NCI-H526 treated with DMSO at 0.1 percent for 48 hours (cell line): ENCODE results near the gene NCAPH2.
A peak's percentile ranks its signal among the peaks of the same experiment; 100 is the strongest.

Experiments used
- DNase-seq: peaks from one replicate; lab custom pipeline; 2025; lab: John Stamatoyannopoulos, UW

NCAPH2 gene

DNA sequence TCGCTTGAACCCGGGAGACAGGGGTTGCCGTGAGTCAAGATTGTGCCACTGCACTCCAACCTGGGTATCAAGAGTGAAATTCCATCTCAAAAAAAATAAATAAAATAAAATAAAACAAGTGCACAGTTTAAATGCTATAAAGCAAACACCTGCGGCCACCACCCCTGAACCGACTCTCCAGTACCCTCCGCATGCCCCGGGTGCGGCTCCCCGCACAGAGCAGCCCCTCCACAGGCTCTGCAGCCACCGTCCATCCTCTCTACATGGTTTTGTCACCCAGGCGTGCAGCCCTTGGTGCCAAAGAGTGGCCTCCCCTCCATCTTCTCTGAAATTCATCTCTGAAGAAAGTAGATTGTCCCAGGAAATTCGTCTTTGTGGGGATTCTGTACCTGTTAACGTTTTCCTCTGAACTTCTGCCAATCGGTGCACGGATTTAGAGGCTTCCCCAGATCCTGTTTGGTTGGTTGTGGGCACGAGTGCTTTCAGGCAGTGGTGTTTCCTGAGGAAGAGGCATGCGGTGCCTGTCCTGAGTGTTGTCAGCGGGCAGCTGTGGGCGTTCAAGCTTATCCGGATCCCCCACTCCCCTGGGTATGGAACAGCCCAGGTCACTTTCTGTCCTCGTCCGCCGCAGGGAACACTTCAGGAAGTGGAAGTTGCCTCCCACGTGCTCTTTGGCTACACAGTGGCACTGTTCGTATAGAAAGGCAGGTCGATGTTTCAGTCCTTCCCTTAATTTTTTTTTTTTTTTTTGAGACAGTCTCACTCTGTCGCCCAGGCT, 17.3 kb upstream of the NCAPH2 start:
- no peak for DNase-seq

DNA sequence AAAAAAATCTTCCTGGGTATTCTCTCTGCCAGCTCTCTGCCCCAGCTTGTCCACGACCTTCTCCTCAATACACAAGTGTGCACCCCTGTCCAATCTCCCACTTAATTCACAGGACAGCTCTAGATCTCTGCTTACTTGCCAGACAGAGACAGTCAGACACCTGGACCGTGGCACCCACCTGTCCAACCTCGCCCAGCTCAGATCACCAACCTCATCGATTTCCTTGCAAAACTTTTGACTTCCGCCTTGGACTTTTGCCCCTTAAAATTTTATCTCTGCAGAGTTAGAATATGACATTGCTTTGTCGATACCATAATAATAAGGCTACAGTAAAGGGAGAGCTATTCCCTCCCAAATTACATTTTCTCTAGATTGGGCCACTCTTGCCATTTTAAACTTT, 10.9 kb upstream of the NCAPH2 start:
- DNase-seq: no peak

DNA sequence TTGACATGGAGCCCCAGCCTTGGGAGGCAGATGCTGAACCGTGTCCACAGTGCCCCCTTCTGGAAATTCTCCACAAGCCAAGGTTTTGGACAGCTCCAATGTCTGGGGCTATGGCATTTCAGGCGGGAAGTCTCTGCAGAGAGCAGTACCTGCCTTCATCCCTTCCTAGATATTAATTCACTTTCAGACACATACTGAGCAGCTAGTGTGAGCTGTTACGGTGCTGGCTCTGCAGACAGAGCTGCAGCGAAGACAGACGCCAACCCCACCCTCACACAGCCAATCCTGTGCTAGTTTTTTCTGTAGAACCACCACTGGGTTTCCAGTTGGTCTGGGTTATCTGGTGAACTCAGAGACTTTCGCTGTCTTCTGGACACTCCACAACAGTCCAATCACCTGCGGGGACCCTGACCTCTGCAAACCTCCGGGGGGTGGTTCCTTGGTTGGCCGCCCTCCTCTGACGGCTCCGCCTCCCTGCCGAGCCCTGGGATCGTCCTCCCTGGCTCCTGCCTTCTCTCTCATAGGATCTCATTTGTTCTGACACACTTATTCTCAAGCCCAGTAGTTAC, 9.6 kb upstream of the NCAPH2 start:
- peak; percentile 60 for DNase-seq

DNA sequence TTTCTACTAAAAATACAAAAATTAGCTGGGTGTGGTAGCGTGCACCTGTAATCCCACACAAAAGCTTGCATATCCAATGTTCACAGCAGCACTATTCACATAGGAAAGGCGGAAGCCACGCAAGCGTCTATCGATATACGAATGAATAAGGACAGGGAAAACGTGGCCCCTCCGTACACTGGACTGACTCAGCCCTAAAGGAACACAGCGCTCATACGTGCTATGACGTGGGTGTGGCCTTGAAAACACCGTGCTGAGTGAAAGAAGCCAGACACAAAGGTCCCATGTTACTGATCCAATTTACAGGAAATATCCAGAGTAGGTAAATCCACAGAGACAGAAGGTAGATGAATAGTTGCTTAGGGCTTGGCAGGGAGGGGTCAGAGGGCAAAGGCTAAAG, 7.6 kb upstream of the NCAPH2 start:
- no peak for DNase-seq

DNA sequence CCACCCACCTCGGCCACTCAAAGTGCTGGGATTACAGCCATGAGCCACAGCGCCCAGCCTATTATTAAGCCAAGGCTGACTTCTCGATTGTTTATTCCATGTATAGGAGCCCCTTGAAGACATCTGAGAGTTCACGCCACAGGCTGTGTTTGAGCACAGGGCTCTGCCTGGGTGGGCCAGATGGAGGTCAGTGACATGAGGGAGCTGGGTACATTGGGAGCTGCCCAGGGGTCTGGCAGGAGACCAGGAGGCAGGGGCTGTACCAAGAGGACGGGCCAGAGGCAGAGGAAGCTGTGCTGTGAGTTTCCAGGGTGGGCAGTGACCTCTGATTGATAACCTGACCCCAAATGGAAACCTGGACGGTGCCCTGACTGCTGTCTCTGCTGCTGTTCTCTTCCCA, 5.9 kb upstream of the NCAPH2 start:
- no peak for DNase-seq

DNA sequence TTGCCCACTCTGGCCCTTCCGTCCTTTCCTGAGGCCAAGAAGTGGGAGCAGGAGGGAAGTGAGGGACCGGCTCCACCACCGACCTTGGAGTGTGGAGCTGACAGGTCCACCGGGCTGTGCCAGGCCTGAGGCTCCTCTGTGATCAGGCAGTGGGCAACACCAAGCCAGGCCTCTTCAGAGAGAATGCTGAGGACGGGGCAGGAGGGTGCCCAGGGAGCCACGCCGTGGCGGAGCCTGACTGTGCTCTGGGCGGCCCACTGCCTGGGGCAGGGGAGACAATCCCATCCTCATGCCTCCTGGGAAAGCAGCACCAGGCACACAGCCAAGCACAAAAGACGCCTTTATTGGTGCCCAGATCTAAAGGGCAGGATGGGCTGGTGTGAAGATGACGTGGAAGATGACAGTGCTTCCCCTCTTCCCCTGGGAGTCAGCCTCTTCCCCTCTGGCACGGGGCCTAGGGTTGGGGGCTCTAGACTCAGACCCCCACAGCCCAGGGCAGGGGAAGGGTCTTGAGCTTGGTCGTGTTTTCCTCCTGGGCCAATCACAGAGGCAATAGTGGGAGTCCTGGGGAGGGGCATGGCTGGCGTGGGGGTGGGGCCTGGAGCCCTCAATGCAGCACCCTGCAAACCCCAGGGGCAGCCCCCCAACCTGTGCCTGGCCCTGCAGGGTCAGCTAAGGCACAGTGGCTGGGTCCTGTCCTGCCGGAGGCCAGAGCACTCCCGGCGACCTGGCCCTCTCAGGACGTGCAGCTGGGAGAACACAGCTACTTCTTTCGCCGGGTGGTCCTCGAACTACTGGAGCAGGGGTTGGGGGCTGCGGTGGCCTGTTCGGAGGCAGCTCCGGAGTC, 5.2 kb upstream of the NCAPH2 start:
- no peak for DNase-seq

DNA sequence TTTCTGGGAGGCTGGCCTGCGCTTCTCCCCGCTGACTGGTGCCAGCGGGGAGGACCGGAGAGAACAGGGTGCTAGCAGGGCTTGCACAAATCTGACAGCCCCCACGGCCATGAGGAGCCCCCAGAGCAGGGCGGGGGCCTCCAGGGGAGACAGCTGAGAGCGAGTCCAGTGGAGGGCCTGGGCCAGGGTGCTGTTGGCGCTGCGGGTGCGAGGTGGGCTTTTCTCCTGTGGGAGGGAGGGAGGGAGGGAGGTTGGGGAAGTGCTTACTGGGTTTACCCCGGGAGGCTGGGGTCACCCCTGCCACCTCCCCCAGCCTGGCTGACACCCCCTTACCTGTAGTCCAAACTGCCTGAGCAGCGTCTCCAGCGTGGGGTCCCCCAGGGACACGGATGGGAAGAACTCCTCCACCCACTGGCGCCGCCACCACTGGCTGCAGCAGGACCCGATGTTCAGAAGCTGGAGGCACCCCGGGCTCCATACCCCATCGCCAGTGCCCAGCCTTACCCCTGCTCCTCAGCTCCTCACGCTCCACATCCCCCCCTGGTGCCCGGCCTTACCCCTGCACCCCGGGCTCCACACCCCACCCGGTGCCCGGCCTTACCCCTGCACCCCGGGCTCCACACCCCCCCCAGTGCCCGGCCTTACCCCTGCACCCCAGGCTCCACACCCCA, 4.4 kb upstream of the NCAPH2 start:
- DNase-seq: no peak

DNA sequence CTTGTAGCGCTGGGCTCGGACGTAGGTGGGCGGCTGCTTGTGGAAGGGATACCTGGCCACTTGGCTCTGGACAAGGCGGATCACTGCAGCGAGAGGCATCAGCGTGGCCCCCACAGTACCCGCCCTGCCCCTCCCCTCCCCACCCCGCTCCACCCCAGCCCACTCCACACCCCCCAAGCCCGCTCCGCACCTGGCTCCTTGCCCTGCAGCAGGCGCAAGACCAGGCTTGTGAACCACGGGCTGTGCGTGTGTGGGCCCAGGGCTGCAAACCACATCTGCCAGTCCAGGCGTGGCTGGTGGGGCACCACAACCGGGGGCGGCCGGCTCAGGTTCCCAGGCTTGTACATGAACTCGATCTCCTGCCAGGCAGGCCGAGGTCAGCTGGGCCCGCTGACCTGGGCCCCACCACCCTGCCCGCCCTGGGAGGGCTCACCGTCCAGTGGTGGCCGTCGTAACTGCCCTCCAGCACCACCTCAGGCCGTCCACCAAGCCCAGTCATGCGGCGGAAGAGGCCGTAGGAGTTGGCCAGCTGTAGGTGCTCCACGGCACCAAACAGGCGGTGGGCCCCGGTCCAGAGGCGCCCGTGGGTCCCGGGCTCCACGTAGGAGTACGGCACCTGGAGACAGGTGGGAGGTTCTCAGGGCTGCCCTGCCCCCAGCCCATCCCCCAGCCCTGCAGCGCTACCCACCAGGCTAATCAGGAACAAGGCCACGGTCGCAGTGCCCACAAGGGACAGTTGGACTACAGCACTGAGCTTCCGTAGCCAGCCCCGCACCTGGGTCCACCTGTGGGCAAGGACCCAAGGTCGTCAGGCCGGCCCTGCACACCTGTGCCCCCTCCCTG, 3.4 kb upstream of the NCAPH2 start:
- DNase-seq: no peak

DNA sequence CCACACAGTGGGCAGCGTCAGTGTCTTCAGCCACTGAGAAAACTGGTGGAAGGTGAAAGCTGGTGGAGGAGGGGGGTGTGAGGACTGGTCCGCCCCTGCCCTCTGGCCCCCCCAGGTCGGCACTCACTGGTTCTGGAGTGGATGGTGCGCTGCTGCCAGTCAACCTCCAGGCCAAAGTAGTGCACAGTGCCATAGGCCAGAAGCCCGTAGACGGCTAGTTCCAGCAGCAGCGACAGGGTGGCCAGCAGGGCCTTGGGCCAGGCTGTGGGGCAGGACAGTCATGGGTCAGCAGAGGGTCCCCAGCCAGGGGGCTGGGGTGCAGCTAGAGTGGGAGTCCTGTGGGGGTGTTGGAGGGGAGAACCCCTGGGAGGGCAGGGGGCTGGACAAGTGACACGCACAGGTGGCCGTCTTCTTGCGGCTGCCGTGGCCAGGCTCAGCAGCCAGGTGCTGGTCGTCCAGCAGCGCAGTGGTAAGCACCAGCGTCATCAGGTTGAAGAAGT, 2.7 kb upstream of the NCAPH2 start:
- DNase-seq: no peak

DNA sequence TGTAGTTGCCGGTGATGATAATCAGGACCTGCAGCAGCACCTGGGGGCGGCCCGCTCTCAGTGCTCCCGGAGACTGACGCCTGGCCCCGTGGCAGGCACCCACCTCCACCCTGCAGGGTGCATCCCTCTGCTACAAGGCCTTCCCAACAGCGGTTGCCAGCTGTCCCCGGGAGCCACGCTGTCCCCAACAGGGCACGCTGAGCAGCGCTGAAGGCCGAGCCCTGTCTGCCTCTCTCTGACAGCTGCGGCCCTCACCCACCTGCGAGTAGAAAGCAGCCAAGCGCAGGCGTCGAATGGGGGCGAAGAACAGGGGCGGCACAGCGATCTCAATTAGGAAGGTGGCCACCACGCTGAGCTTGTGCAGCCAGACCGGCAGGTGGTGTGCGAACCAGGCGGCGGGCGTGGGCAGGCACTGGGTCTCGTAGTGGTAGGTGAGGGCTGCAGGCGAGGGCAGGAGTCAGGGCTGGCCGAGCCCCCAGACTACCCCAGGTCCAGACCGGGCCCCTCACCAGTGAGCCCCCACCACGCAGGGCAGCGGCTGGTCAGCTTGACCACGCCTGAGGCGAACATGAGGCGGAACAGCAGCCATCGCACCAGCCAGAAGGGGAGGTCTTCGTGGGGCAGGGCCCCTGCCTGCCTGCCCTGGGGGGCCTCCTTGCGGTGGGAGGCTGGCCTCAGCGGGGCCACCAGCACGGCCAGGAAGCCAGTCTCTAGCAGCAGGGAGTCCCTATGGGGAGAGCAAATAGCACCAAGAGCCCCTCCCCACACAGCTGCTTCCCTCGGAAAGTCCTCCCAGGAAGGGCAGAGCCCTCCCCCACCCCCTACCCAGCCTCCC, 2.0 kb upstream of the NCAPH2 start:
- no peak for DNase-seq

DNA sequence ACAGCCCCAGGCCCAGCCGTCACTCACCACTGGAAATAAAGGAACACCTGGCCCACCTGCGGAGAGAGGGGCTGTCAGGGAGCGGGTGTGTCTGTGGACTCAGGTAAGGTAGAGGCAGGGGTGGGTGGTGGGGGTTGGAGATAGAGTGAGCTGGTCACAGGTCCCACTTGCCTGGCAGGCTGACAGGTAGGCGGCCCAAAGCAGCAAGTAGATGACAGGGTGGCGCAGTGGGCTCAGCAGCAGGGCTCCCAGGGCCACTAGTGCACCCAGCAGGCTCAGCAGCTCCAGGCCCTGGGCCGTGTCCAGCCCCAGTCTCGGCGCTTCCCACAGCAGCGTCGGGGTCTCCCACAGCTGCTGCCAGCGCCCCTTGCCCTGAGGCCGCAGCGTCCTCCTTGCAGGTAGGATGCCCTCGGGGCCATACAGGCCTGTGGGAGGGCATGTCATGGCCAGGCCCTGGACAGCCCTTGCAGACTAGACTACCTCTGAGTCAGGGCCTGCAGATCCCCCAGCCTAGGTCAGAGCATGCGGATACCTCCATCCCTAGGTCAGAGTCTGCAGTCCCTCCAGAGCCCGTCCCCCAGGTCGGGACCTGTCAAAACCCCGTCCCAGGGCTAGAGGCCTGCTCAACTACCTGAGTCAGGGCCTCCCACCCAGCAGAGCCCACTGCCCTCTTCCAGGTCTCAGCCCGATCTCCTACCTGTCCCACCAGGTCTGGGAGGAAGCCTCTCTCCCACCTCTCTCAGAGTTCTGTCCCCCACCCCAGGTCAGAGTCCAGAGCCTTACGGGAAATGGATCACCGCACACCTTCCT, 1.2 kb upstream of the NCAPH2 start:
- DNase-seq: no peak

DNA sequence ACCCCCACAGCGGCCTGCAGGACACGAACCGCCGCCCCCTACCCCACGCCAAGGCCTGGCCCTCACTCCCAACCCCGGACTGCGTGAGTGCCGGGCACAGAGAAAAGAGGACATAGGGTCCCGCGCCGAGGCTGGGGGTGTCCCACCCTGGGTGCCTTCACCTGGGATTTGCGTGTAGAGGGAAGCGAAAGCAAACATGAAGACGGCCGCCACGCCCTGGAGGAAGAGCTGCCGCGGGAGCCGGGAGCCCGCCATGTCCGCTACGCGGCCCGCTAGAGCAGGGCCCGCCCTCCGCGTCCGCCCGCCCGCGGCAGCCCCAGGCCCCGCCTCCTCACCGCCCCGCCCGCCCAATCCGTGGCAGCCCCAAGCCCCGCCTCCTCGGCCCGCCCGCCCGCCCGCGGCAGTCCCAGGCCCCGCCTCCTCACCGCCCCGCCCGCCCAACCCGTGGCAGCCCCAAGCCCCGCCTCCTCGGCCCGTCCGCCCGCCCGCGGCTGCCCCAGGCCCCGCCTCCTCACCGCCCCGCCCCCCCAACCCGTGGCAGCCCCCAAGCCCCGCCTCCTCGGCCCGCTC, 518 bp upstream of the NCAPH2 start, which contains the start of gene LMF2:
Gene LMF2, minus strand, starts transcription at position 282 of the 570 bp plus-strand sequence. Its CDS starts 27 bp downstream, at position 255.
- no peak for DNase-seq

DNA sequence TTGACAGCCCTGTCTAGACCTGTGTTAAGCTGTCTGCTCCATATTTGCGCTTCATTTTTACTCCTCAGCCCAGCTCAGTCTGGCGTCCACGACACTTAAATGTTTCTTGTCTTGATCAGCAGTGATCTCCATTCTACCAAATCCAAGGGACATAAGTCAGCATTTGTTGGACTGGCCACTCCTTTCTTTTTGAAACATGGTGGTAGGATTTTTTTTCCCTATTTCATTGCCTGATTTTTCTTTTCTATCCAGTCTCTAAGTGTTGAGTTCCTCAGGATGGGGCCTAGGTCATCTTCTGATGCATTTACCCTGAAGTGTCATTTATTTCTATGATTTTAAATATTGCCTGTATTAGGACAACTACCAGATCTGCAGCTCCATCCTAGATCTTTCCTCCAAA, 873 bp downstream of the NCAPH2 start:
- no peak for DNase-seq

DNA sequence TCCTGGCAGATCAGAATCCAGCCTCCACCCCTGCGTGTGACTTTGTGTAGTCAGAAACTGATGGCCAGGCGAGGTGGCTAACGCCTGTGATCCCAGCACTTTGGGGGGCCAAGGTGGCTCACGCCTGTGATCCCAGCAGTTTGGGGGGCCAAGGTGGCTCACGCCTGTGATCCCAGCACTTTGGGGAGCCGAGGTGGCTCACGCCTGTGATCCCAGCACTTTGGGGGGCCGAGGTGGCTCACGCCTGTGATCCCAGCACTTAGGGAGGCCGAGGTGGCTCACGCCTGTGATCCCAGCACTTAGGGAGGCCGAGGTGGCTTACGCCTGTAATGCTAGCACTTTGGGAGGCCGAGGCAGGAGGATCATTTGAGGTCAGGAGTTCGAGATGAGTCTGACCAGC, 5.2 kb downstream of the NCAPH2 start:
- DNase-seq: no peak

DNA sequence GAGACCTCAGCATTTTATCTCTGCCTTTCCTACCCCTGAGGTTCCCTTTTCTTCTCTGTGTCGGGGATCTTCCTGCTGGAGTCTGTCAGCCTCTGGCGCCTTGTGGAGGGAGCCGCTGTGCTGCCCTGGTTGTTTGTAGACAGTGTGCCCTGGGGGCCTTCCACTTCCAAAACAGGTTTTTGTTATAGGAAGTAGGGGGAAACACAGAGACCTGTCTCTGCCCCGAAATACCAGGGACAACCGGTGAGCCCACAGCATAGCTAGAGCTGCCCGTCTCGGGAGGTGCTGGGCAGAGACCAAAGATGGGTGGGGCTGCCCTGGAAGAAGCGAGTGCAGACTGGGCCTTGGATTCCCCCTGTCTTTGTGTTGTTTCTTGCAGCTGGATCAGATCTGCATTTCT, 8.0 kb downstream of the NCAPH2 start:
- DNase-seq: no peak

DNA sequence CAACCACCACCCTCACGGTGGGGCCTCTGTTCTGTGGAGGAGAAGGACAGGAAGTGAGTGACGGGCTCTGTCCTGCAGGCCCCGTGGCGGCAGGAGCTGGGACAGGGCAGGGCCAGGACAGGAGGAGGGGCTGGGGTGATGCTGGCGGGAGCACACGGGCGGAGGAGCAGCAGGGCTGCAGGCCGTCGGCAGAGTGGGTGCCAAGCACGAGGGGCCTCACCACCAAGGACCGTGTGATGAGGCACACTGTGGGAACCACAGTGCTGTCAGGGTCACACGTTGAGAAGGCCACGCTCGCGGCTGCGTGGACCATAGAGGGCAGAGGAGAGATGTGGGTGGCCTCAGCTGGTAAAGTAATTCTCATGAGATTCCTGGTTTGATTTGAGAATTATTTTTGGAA, 8.9 kb downstream of the NCAPH2 start:
- DNase-seq: no peak

DNA sequence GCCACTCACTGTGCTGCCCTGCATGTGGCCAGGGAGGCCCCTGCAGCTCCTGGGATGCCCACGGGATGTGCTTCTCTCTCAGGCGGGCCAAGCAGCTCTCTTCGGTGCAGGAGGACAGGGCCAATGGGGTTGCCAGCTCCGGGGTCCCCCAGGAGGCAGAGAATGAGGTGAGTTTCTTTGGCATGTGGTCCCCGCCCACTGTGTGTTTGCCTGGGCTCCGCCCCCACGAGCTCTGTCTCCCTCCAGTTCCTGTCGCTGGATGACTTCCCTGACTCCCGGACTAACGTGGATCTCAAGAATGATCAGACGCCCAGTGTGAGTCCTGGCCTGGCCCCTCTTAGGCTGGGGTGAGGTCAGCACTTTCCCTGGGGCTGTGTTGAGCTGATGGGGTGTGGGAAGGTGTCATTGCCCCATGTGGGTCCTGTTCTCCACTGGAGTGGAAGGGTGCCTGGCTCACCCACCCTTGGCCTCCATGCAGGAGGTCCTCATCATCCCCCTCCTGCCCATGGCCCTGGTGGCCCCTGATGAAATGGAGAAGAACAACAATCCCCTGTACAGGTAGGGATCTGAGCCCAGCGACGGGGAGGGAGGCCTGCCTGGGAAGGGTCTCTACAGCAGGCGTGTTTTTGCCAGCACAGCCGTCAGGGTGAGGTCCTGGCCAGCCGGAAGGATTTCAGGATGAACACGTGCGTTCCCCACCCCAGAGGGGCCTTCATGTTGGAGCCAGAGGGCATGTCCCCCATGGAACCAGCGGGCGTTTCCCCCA, 9.7 kb downstream of the NCAPH2 start:
- DNase-seq: no peak

DNA sequence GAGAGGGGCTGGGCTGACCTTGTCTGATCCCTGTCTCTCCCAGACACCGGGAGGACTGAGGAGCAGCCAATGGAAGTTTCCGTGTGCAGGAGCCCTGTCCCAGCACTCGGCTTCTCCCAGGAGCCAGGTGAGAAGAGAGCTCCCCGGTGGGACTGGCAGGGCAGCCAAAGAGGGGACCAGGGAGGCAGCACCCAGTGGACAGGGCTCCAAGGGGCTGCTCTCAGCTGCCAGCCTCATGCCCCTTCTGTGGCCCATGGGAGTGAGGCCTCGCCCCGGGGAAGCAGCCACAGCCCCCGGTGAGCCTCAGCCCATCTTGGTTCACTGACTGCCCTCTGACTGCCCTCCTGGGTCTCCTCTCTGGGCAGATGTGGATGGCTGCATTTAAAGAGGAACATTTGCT, 10.6 kb downstream of the NCAPH2 start:
- DNase-seq: no peak
